ENCODE results near the gene TNS1. TPM values are rescaled to one million over a fixed set of nuclear protein-coding genes. Genes with fewer than 3 reads are reported as not detected.

The TNS1 gene
- total and polyA plus RNA-seq, 9 of the 15 experiments (the other 6 are each of a cell fraction or from before 2014, with no cell fraction given), result 0.13 to 2.7 (median 0.77) TPM

- H3K4me3 ChIP-seq, result no peak overlapping the region
- in situ Hi-C loops (cut with MboI), result no loop called here
- intact Hi-C loops (cut with micrococcal nuclease), result no loop called here
- H2AFZ ChIP-seq (ENCODE audit: low read depth, low read length), result no peak overlapping the region
- DNase-seq (ENCODE audit: extremely low read depth in 1 of 4, low spot score in 3 of 4) (no peak), ATAC-seq (no peak), FAIRE-seq (no peak)
- no peaks in the 10 kb centered on the region for H3K4me1 ChIP-seq (replicated peaks in 1 of 2; ENCODE audit: control insufficient read depth in 2 of 2, insufficient read depth in 2 of 2, low read length in 2 of 2)
- CTCF ChIA-PET (ENCODE audit: low intra/inter-chr PET ratio), result no interaction called here
- H3K27me3 ChIP-seq (ENCODE audit: control insufficient read depth in 2 of 2, insufficient read depth in 2 of 2, low read length in 2 of 2), result peaks cover 3 to 36% of the 10 kb centered on the region in 2 experiments; a peak in 4 of 5 replicates
- no peak overlapping the region for H3K27ac ChIP-seq (ENCODE audit: extremely low read depth, low read depth, low read length)
- no TSS peak for BruUV-seq (replicated peaks)
- H3K9me1 ChIP-seq (ENCODE audit: control insufficient read depth, insufficient read depth, low read length), result no peaks in the 10 kb centered on the region
- H3K9ac ChIP-seq (ENCODE audit: insufficient read depth in 1 of 2, low read depth in 2 of 2, low read length in 2 of 2), result no peak overlapping the region
- H3K36me3 ChIP-seq (ENCODE audit: control insufficient read depth, insufficient read depth, low read length), result no peaks in the 10 kb centered on the region
- 2% methylated on average over 14 of the region's 16 CpGs for WGBS (ENCODE audit: insufficient coverage, low coverage, missing lambda C conversion rate)
- no peaks in the 10 kb centered on the region for H3K9me3 ChIP-seq (replicated peaks; ENCODE audit: control insufficient read depth, insufficient read depth, low read depth, low read length)
- POLR2A ChIA-PET, result interaction anchor here (0.7 kb wide), 1 partner anchor 57 kb away, joined by 4 read pairs; no protein-coding TSS in a partner anchor
- no peaks in the 10 kb centered on the region for H4K20me1 ChIP-seq (replicated peaks; ENCODE audit: control insufficient read depth, insufficient read depth, low read length)
- no peak overlapping the region for H3K4me2 ChIP-seq (ENCODE audit: insufficient read depth, low read length)
- H3K79me2 ChIP-seq (ENCODE audit: control insufficient read depth, insufficient read depth, low read length), result no peaks in the 10 kb centered on the region
- TF ChIP-seq E4F1 (CRISPR knock-in tag; IDR thresholded peaks at IDR 0.05; ENCODE audit: borderline replicate concordance), result no peak
- no peak for TF ChIP-seq CBFB (CRISPR knock-in tag; IDR thresholded peaks at IDR 0.05)
- TF ChIP-seq NFYB (IDR thresholded peaks at IDR 0.05; ENCODE audit: extremely low read depth, insufficient read length), result no peak
- no peak for TF ChIP-seq CLOCK (CRISPR knock-in tag; IDR thresholded peaks at IDR 0.05; ENCODE audit: borderline replicate concordance)
- TF ChIP-seq ZNF318 (IDR thresholded peaks at IDR 0.05; ENCODE audit: borderline replicate concordance in 1 of 2, low read depth in 1 of 2), result no peak
- no peak for TF ChIP-seq TAF1 (IDR thresholded peaks at IDR 0.05; ENCODE audit: control insufficient read depth, extremely low read depth, insufficient read depth, low read length, severe bottlenecking)
- TF ChIP-seq RBM39 (optimal IDR thresholded peaks at IDR 0.05; ENCODE audit: low read depth, low read length), result no peak
Observed at GRCh38 chr2:217958206-217958883, 44.5 kb downstream of the TNS1 start.

Measured in K562 (cell line).